ENCODE data around the gene RARB.

- TF ChIP-seq CTCF (IDR thresholded peaks at IDR 0.05 in 8 of 11, conservative IDR thresholded peaks at IDR 0.05 in 3 of 11) (no peak), POLR2A (IDR thresholded peaks at IDR 0.05) (no peak), POLR2AphosphoS5 (IDR thresholded peaks at IDR 0.05) (no peak)
Observed at GRCh38 chr3:25481386-25481785, 53.3 kb downstream of the RARB start.
